Sigmoid colon (tissue), 4 donors: ENCODE measurements around the gene MMP24.

Experiments used
- CTCF ChIP-seq, 4 experiments: fragments of 450-650 bp in 3 of 4; fragments of 200-600 bp in 1 of 4; IDR thresholded peaks; one replicate each; pipeline ENCODE4 v1.5.1; 2016 to 2019; ENCODE audit warnings: antibody characterized with exemption in 4 of 4, mild to moderate bottlenecking in 3 of 4, moderate library complexity in 2 of 4
- EP300 ChIP-seq, 4 donors: sonication (generic); formaldehyde crosslinking; IDR thresholded peaks; one replicate each; pipeline ENCODE4 v1.6.1; 2017; ENCODE audit warnings: antibody characterized with exemption in 4 of 4
- POLR2A ChIP-seq, 2 donors: fragments of 450-650 bp; IDR thresholded peaks; one replicate each; pipeline ENCODE4 v1.6.1; 2016; ENCODE audit warnings: antibody characterized with exemption in 2 of 2, mild to moderate bottlenecking in 2 of 2, moderate library complexity in 2 of 2

- no peak for TF ChIP-seq POLR2A (IDR thresholded peaks at IDR 0.05)
- TF ChIP-seq CTCF (IDR thresholded peaks at IDR 0.05): no peak
- no peak for TF ChIP-seq EP300 (IDR thresholded peaks at IDR 0.05)
Measured at GRCh38 chr20:35300469-35301262, 74.2 kb downstream of the MMP24 start.
